HepG2 (cell line): ENCODE data around the gene MRPL14. TPM values are rescaled to one million over a fixed set of nuclear protein-coding genes. Genes with fewer than 3 reads are reported as not detected.

Experiments
- ATF2 ChIP-seq: sonication (generic); formaldehyde crosslinking; IDR thresholded peaks from 2 replicates; pipeline ENCODE4 v1.4.0; 2020; ENCODE audit warnings: missing genetic modification reagents
- ATF3 ChIP-seq: sonication (generic); formaldehyde crosslinking; IDR thresholded peaks from 2 replicates; pipeline ENCODE4 v1.4.0; 2020; ENCODE audit warnings: missing genetic modification reagents
- DRAP1 ChIP-seq: IDR thresholded peaks from 2 replicates; pipeline ENCODE4 v1.6.1; 2016; ENCODE audit warnings: missing genetic modification reagents, missing compliant biosample characterization
- ETV5 ChIP-seq: IDR thresholded peaks from 2 replicates; pipeline ENCODE4 v1.6.1; 2018; ENCODE audit warnings: missing biosample characterization, missing genetic modification reagents, inconsistent platforms, borderline replicate concordance
- FOXO4 ChIP-seq: sonication (generic); formaldehyde crosslinking; conservative IDR thresholded peaks from 2 replicates; pipeline ENCODE4 v1.8.1; 2023; ENCODE audit warnings: missing genetic modification reagents
- GABPB1 ChIP-seq: IDR thresholded peaks from 2 replicates; pipeline ENCODE4 v1.6.1; 2016; ENCODE audit warnings: mild to moderate bottlenecking, missing genetic modification reagents, moderate library complexity, missing compliant biosample characterization
- HOMEZ ChIP-seq: IDR thresholded peaks from 2 replicates; pipeline ENCODE4 v1.6.1; 2016; ENCODE audit warnings: low read depth
- MTERF4 ChIP-seq: sonication (generic); formaldehyde crosslinking; IDR thresholded peaks from 2 replicates; pipeline ENCODE4 v1.8.0; 2023; ENCODE audit warnings: mild to moderate bottlenecking, missing genetic modification reagents
- NCOR1 ChIP-seq: fragments of 200-600 bp; sonication (generic); IDR thresholded peaks from 2 replicates; pipeline ENCODE4 v1.7.0; 2017; ENCODE audit warnings: antibody characterized with exemption, low read length, borderline replicate concordance
- NFIC ChIP-seq: IDR thresholded peaks from 2 replicates; pipeline ENCODE4 v1.6.1; 2012; ENCODE audit warnings: mild to moderate bottlenecking, low read length, inconsistent platforms
- NONO ChIP-seq, 2 experiments: fragments of 450-650 bp in 1 of 2; sonication (generic) in 1 of 2; formaldehyde crosslinking in 1 of 2; IDR thresholded peaks in 1 of 2; conservative IDR thresholded peaks in 1 of 2; 2 replicates each; pipeline versions ENCODE4 v1.6.1 to v1.8.0; 2017 to 2022; ENCODE audit warnings: mild to moderate bottlenecking in 1 of 2, missing genetic modification reagents in 1 of 2, moderate library complexity in 1 of 2
- RBAK ChIP-seq: sonication (generic); formaldehyde crosslinking; IDR thresholded peaks from 2 replicates; pipeline ENCODE4 v1.5.1; 2020; ENCODE audit warnings: mild to moderate bottlenecking, missing genetic modification reagents
- SIX1 ChIP-seq: sonication (generic); formaldehyde crosslinking; IDR thresholded peaks from 2 replicates; pipeline ENCODE4 v1.4.0; 2020; ENCODE audit warnings: missing genetic modification reagents, borderline replicate concordance
- SNRNP70 ChIP-seq: fragments of 200-400 bp; formaldehyde crosslinking; IDR thresholded peaks from 2 replicates; pipeline ENCODE4 v1.6.1; 2017; ENCODE audit warnings: mild to moderate bottlenecking, low read depth, low read length, moderate library complexity
- TSC22D2 ChIP-seq: sonication (generic); formaldehyde crosslinking; IDR thresholded peaks from 2 replicates; pipeline ENCODE4 v1.5.1; 2020; ENCODE audit warnings: missing genetic modification reagents, mild to moderate bottlenecking, borderline replicate concordance
- ZBTB38 ChIP-seq: sonication (generic); formaldehyde crosslinking; IDR thresholded peaks from 2 replicates; pipeline ENCODE4 v1.5.1; 2020; ENCODE audit warnings: mild to moderate bottlenecking, missing genetic modification reagents
- ZFP62 ChIP-seq: sonication (generic); formaldehyde crosslinking; IDR thresholded peaks from 2 replicates; pipeline ENCODE4 v1.4.0; 2020; ENCODE audit warnings: missing genetic modification reagents
- ZNF33A ChIP-seq: sonication (generic); formaldehyde crosslinking; IDR thresholded peaks from 2 replicates; pipeline ENCODE4 v1.5.1; 2020; ENCODE audit warnings: missing genetic modification reagents, mild to moderate bottlenecking, moderate library complexity, borderline replicate concordance
- ZNF460 ChIP-seq: sonication (generic); formaldehyde crosslinking; IDR thresholded peaks from 2 replicates; pipeline ENCODE4 v1.5.1; 2020; ENCODE audit warnings: missing genetic modification reagents, mild to moderate bottlenecking, borderline replicate concordance
- ZNF546 ChIP-seq: sonication (generic); formaldehyde crosslinking; conservative IDR thresholded peaks from 2 replicates; pipeline ENCODE4 v1.8.1; 2023; ENCODE audit warnings: mild to moderate bottlenecking, missing genetic modification reagents
- ZNF720 ChIP-seq: sonication (generic); formaldehyde crosslinking; IDR thresholded peaks from 2 replicates; pipeline ENCODE4 v1.4.0; 2020; ENCODE audit warnings: missing genetic modification reagents
- ZNF878 ChIP-seq: sonication (generic); formaldehyde crosslinking; IDR thresholded peaks from 2 replicates; pipeline ENCODE4 v1.8.1; 2023; ENCODE audit warnings: mild to moderate bottlenecking, missing genetic modification reagents, moderate library complexity
- polyA plus RNA-seq, 8 experiments: library from polyadenylated mRNA; depleted of rRNA in 3 of 8; stranded (reverse) in 7 of 8; unstranded in 1 of 8; fragments of >200 nt; fragmentation: Illumina TruSeq in 4 of 8; extraction: Trizol in 4 of 8; gene quantifications; 2 replicates each; pipeline versions ENCODE4 v1.2.1 to v1.2.3, GENCODE V29; 2011 to 2016; ENCODE audit warnings: low read depth in 4 of 8, missing spikeins in 1 of 8, mixed read lengths in 1 of 8; ENCODE audit not compliant: insufficient read depth in 1 of 8
- total RNA-seq, 5 experiments: library from RNA; depleted of rRNA; stranded (reverse); fragments of >200 nt; fragmentation: Illumina TruSeq; extraction: Trizol; gene quantifications; 2 replicates each; pipeline ENCODE4 v1.2.3, GENCODE V29; 2016; ENCODE audit warnings: low read depth in 1 of 5

MRPL14 gene
- total and polyA plus RNA-seq, 2 of the 13 experiments (the other 11 are each of a cell fraction or from before 2014, with no cell fraction given): 157 to 178 TPM

- no peak for TF ChIP-seq SIX1 (CRISPR knock-in tag)
- TF ChIP-seq ETV5 (CRISPR knock-in tag): peak; percentile 57; the same call in 1 of the 2 replicates
- peak; percentile 56; the same call in 1 of the 2 replicates for TF ChIP-seq GABPB1
- TF ChIP-seq ATF3: no peak
- TF ChIP-seq ZBTB38 (CRISPR knock-in tag): peak; percentile 42; the same call in 1 of the 2 replicates
- TF ChIP-seq ZFP62: no peak
- TF ChIP-seq ZNF460 (CRISPR knock-in tag): no peak
- no peak for TF ChIP-seq FOXO4 (CRISPR knock-in tag)
- TF ChIP-seq RBAK (CRISPR knock-in tag): no peak
- TF ChIP-seq NFIC: no peak
- no peak for TF ChIP-seq ZNF546 (CRISPR knock-in tag)
- no peak for TF ChIP-seq ZNF720 (CRISPR knock-in tag)
- no peak for TF ChIP-seq NONO (IDR thresholded peaks at IDR 0.05)
- TF ChIP-seq NONO (CRISPR knock-in tag; conservative IDR thresholded peaks at IDR 0.05): 0 out of 2 replicates have a peak, but pooled peaks have one; percentile 15
- TF ChIP-seq DRAP1 (CRISPR knock-in tag): peak; percentile 86
- peak; percentile 95 for TF ChIP-seq MTERF4 (CRISPR knock-in tag)
- TF ChIP-seq TSC22D2 (CRISPR knock-in tag): no peak
- no peak; the same call in 1 of the 2 replicates for TF ChIP-seq NCOR1
- TF ChIP-seq ZNF33A (CRISPR knock-in tag): no peak
- no peak for TF ChIP-seq ZNF878 (CRISPR knock-in tag)
- TF ChIP-seq ATF2 (CRISPR knock-in tag): no peak
- TF ChIP-seq SNRNP70: no peak
- TF ChIP-seq HOMEZ (CRISPR knock-in tag): no peak
Observed at GRCh38 chr6:44076356-44077213, 50.7 kb downstream of the MRPL14 start (continued).
